ENCODE results near the gene ACOX1. TPM values are rescaled to one million over a fixed set of nuclear protein-coding genes. Genes with fewer than 3 reads are reported as not detected.

Gene ACOX1
- total RNA-seq, 1 donor from 2014 or later: 54.6 TPM

GRCh38 chr17:75921596-75921995, 57.4 kb downstream of the ACOX1 start:
- TF ChIP-seq, protein P1, sequence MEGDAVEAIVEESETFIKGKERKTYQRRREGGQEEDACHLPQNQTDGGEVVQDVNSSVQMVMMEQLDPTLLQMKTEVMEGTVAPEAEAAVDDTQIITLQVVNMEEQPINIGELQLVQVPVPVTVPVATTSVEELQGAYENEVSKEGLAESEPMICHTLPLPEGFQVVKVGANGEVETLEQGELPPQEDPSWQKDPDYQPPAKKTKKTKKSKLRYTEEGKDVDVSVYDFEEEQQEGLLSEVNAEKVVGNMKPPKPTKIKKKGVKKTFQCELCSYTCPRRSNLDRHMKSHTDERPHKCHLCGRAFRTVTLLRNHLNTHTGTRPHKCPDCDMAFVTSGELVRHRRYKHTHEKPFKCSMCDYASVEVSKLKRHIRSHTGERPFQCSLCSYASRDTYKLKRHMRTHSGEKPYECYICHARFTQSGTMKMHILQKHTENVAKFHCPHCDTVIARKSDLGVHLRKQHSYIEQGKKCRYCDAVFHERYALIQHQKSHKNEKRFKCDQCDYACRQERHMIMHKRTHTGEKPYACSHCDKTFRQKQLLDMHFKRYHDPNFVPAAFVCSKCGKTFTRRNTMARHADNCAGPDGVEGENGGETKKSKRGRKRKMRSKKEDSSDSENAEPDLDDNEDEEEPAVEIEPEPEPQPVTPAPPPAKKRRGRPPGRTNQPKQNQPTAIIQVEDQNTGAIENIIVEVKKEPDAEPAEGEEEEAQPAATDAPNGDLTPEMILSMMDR (IDR thresholded peaks at IDR 0.05; ENCODE audit: unreplicated experiment): no peak
- Mint-ChIP-seq H3K9me3 (ENCODE audit: low read depth) (no peaks in the 10 kb centered on the region), H3K36me3 (ENCODE audit: insufficient read depth) (peaks cover 3% of the 10 kb centered on the region), H3K4me3 (ENCODE audit: low read depth) (no peak overlapping the region), H3K27me3 (no peaks in the 10 kb centered on the region), H3K4me1 (ENCODE audit: low read depth) (no peaks in the 10 kb centered on the region), H3K27ac (no peak overlapping the region)
- DNase-seq (ENCODE audit: low spot score, unreplicated experiment): no peak

- Mint-ChIP-seq H3K27ac (no peak overlapping the region), H3K9me3 (ENCODE audit: low read depth) (no peaks in the 10 kb centered on the region), H3K4me1 (ENCODE audit: low read depth) (no peaks in the 10 kb centered on the region), H3K4me3 (ENCODE audit: low read depth) (no peak overlapping the region), H3K27me3 (no peaks in the 10 kb centered on the region), H3K36me3 (ENCODE audit: insufficient read depth) (peaks cover 3% of the 10 kb centered on the region)
- DNase-seq (ENCODE audit: low spot score, unreplicated experiment): no peak
- TF ChIP-seq, protein P1 (IDR thresholded peaks at IDR 0.05; ENCODE audit: unreplicated experiment): no peak
These were observed 58.9 kb downstream of the ACOX1 start for GRCh38 chr17:75920045-75920560.

- H3K4me3 Mint-ChIP-seq (ENCODE audit: low read depth): no peak overlapping the region
- DNase-seq (ENCODE audit: low spot score, unreplicated experiment): no peak
- H3K4me1 Mint-ChIP-seq (ENCODE audit: low read depth): no peaks in the 10 kb centered on the region
These were observed 59.4 kb downstream of the ACOX1 start for GRCh38 chr17:75919611-75920010.

DNA sequence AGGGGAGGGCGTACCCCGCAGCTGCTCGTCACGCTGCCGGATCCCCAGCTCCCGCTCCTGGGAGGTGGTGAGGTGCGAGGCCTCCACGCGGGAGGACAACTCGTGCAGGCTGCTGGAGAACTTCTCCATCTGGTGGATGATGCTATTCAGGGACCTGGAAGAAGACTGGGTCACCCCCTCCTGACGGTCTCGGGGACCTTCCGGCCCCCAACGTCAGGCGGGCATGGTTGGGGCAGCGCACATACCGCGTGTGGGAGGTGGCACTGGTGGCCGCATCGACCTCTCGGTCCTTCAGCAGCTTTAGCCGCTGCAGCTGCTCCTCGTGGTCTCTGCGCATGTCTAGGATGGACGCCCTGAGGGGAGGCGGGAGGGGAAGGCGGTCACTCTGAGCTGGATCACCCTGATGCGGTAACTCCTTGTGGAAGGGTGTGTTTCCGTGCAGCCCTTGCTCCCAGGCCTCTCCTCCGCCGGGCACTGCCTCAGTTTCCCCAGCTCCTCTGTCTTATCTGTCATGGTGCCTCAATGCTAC, 61.0 kb downstream of the ACOX1 start:
- H3K4me3 Mint-ChIP-seq (ENCODE audit: low read depth): no peak overlapping the region
- TF ChIP-seq, protein P1 (IDR thresholded peaks at IDR 0.05; ENCODE audit: unreplicated experiment): no peak
- DNase-seq (ENCODE audit: low spot score, unreplicated experiment): no peak
- H3K36me3 Mint-ChIP-seq (ENCODE audit: insufficient read depth): peaks cover 4% of the 10 kb centered on the region
- H3K4me1 Mint-ChIP-seq (ENCODE audit: low read depth): no peaks in the 10 kb centered on the region
- no peak overlapping the region for H3K27ac Mint-ChIP-seq
- no peaks in the 10 kb centered on the region for H3K27me3 Mint-ChIP-seq
- H3K9me3 Mint-ChIP-seq (ENCODE audit: low read depth): no peaks in the 10 kb centered on the region

More at GRCh38 chr17:75919611-75920010, 59.4 kb downstream of the ACOX1 start:
- peaks cover 4% of the 10 kb centered on the region for H3K36me3 Mint-ChIP-seq (ENCODE audit: insufficient read depth)
- H3K27ac Mint-ChIP-seq: no peak overlapping the region
- H3K9me3 Mint-ChIP-seq (ENCODE audit: low read depth): no peaks in the 10 kb centered on the region
- no peaks in the 10 kb centered on the region for H3K27me3 Mint-ChIP-seq
- TF ChIP-seq, protein P1 (IDR thresholded peaks at IDR 0.05; ENCODE audit: unreplicated experiment): no peak

- DNase-seq (ENCODE audit: low spot score, unreplicated experiment): no peak
- H3K9me3 Mint-ChIP-seq (ENCODE audit: low read depth): no peaks in the 10 kb centered on the region
- no peaks in the 10 kb centered on the region for H3K4me1 Mint-ChIP-seq (ENCODE audit: low read depth)
- peaks cover 4% of the 10 kb centered on the region for H3K36me3 Mint-ChIP-seq (ENCODE audit: insufficient read depth)
- no peak overlapping the region for H3K27ac Mint-ChIP-seq
- no peak overlapping the region for H3K4me3 Mint-ChIP-seq (ENCODE audit: low read depth)
- no peaks in the 10 kb centered on the region for H3K27me3 Mint-ChIP-seq
- TF ChIP-seq, protein P1 (IDR thresholded peaks at IDR 0.05; ENCODE audit: unreplicated experiment): no peak
These were observed 61.6 kb downstream of the ACOX1 start for GRCh38 chr17:75917141-75917916.
